Left ventricle myocardium inferior (tissue), 1 donor: ENCODE measurements around the gene PTPN14. TPM values are rescaled to one million over a fixed set of nuclear protein-coding genes. Genes with fewer than 3 reads are reported as not detected.

Experiments used
- DNase-seq: peaks from one replicate; pipeline ENCODE4 v3.0.0-alpha.2; 2020
- H3K27ac ChIP-seq: fragments of 200-600 bp; replicated peaks from 2 replicates; pipeline ENCODE4 v1.8.0; 2021
- H3K27me3 ChIP-seq: fragments of 200-600 bp; 2 replicates; pipeline ENCODE4 v1.8.0; 2021; ENCODE audit warnings: low read depth
- H3K36me3 ChIP-seq: fragments of 200-600 bp; 2 replicates; pipeline ENCODE4 v1.8.0; 2021
- H3K4me1 ChIP-seq: fragments of 200-600 bp; 2 replicates; pipeline ENCODE4 v1.8.0; 2021
- H3K4me3 ChIP-seq: fragments of 200-600 bp; 2 replicates; pipeline ENCODE4 v1.8.0; 2021; ENCODE audit warnings: mild to moderate bottlenecking, moderate library complexity
- H3K9me3 ChIP-seq: fragments of 200-600 bp; replicated peaks from 2 replicates; pipeline ENCODE4 v1.8.0; 2021
- CTCF ChIP-seq: fragments of 200-600 bp; IDR thresholded peaks from 2 replicates; pipeline ENCODE4 v1.8.0; 2021; ENCODE audit warnings: antibody characterized with exemption, mild to moderate bottlenecking, borderline replicate concordance
- intact Hi-C: fragments of 100-400 bp; cut with micrococcal nuclease; formaldehyde crosslinking; loops from one replicate; pipeline ENCODE4 v1.11.0; 2022
- total RNA-seq: library from RNA; stranded (reverse); fragmentation: NEBNext Ultra II Directional; extraction: Animal tissue kit (Norgen Biotek cat#: 25700); gene quantifications from one replicate; pipeline ENCODE4 v1.2.1, GENCODE V29; 2021
- donor health status: DM: no; HTN: yes; CAD: no; lungs with severe emphysema.

PTPN14 gene
- total RNA-seq, 1 donor from 2014 or later: 32.5 TPM

GRCh38 chr1:214338212-214338611, 213.2 kb downstream of the PTPN14 start:
- TF ChIP-seq CTCF: no peak
- no peaks in the 10 kb centered on the region for H3K9me3 ChIP-seq
- DNase-seq: no peak
- peaks cover 25% of the 10 kb centered on the region for H3K4me1 ChIP-seq
- peak overlapping the region; percentile 65 for H3K27ac ChIP-seq
- no peaks in the 10 kb centered on the region for H3K27me3 ChIP-seq
- no peak overlapping the region for H3K4me3 ChIP-seq
- intact Hi-C loops: loop anchor here (5.0 kb wide), 1 partner anchor 209 kb away; no protein-coding TSS in a partner anchor
- peaks cover 22% of the 10 kb centered on the region for H3K36me3 ChIP-seq

GRCh38 chr1:214337511-214337910, 213.9 kb downstream of the PTPN14 start:
- TF ChIP-seq CTCF: no peak
- Histone ChIP-seq H3K36me3 (peaks cover 20% of the 10 kb centered on the region), H3K4me1 (peaks cover 25% of the 10 kb centered on the region), H3K4me3 (no peak overlapping the region), H3K27ac (peak overlapping the region; percentile 65), H3K9me3 (no peaks in the 10 kb centered on the region), H3K27me3 (no peaks in the 10 kb centered on the region)
- intact Hi-C loops: loop anchor here (5.0 kb wide), 1 partner anchor 210 kb away; no protein-coding TSS in a partner anchor
- no peak for DNase-seq

- H3K4me3 ChIP-seq: no peak overlapping the region
- H3K27ac ChIP-seq: peak overlapping the region; percentile 65
- H3K4me1 ChIP-seq: peaks cover 30% of the 10 kb centered on the region
- no peaks in the 10 kb centered on the region for H3K9me3 ChIP-seq
- H3K27me3 ChIP-seq: no peaks in the 10 kb centered on the region
- no peak for DNase-seq
- no peak for TF ChIP-seq CTCF
- peaks cover 20% of the 10 kb centered on the region for H3K36me3 ChIP-seq
- intact Hi-C loops: loop anchor here (5.0 kb wide), 1 partner anchor 210 kb away; no protein-coding TSS in a partner anchor
These were observed 214.4 kb downstream of the PTPN14 start for GRCh38 chr1:214337015-214337414.

- no peak for TF ChIP-seq CTCF
- Histone ChIP-seq H3K27me3 (no peaks in the 10 kb centered on the region), H3K9me3 (no peaks in the 10 kb centered on the region), H3K27ac (no peak overlapping the region), H3K4me1 (peaks cover 43% of the 10 kb centered on the region), H3K36me3 (peaks cover 20% of the 10 kb centered on the region), H3K4me3 (no peak overlapping the region)
- no peak for DNase-seq
- intact Hi-C loops: loop anchor here (5.0 kb wide), 1 partner anchor 212 kb away; no protein-coding TSS in a partner anchor
These were observed 215.8 kb downstream of the PTPN14 start for GRCh38 chr1:214335567-214335966.

GRCh38 chr1:214332946-214333798, 218.2 kb downstream of the PTPN14 start:
- intact Hi-C loops: loop anchor here (2.0 to 5.0 kb wide), 2 partner anchors 72 to 254 kb away; no protein-coding TSS in a partner anchor
- peaks cover 48% of the 10 kb centered on the region for H3K4me1 ChIP-seq
- H3K27ac ChIP-seq: no peak overlapping the region

More at GRCh38 chr1:214332946-214333798, 218.2 kb downstream of the PTPN14 start:
- Histone ChIP-seq H3K9me3 (no peaks in the 10 kb centered on the region), H3K27me3 (no peaks in the 10 kb centered on the region), H3K4me3 (no peak overlapping the region), H3K36me3 (peaks cover 34% of the 10 kb centered on the region)
- no peak for DNase-seq
- TF ChIP-seq CTCF: peak; percentile 88
